Activated CD8-positive, alpha-beta memory T cell treated with anti-CD3 and anti-CD28 coated beads for 4 hours (primary cell): ENCODE results near the gene ABCG1.

Source experiments
- DNase-seq, 2 donors: peaks; one replicate each; pipeline ENCODE4 v3.0.0-alpha.2; 2020; ENCODE audit warnings: low read depth in 2 of 2

ABCG1 gene

DNA sequence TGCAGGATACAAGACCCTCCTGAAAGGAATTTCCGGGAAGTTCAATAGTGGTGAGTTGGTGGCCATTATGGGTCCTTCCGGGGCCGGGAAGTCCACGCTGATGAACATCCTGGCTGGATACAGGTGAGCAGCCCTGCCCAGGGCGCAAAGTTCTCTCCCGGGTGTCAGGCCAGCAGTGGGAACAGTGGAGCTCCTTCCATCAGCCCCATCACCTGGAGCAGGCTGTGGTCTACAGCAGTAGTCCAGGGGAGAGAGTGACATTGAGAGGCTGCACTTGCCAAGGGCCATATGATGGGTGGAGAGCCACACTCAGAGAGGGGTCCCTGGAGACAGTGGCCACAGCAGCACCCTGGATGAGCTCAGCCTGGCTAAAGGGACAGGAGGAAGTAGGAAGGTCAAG lies 52.1 kb downstream of the ABCG1 start:
- DNase-seq, result no peak

DNA sequence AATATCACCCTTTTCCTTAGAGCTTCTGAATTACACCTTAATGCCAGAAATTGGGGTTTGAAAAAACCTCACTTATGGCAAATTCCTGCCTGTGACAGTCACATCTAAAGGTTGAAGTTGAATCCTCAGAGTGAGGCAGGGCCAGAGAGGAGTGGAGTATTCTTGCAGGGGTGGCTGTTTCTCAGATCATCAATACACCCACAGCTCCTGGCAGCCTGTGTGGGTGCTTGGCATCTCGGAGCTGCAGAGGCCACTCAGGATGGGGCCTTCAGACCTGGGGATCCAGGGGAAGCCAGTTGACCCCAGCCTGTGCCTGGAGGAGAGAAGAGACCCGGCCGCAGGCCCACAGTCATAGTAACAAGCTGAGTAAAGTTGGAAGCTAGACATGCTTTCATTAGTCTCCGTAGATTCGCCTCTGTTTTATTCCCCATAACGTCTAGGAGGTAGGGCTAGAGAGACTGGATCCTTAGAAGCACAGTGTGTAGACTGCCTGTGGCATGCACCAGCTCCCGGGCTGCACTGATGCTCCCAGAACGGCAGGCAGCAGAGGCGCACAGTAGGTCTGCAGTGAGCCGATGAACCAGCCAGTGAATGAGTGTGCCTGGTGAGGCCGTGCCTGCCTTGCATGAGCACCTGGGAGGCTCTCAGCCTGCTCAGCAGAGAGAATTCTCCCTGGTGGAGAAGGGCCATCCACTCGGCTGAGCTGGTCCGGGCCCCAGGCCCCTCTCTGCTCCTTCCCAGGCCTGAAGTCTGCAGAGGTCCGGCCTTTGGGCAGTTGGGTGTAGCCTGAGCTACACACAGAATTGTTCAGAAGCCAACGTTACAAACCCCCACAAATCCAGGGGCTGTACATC lies 53.4 kb downstream of the ABCG1 start:
- no peak for DNase-seq

DNA sequence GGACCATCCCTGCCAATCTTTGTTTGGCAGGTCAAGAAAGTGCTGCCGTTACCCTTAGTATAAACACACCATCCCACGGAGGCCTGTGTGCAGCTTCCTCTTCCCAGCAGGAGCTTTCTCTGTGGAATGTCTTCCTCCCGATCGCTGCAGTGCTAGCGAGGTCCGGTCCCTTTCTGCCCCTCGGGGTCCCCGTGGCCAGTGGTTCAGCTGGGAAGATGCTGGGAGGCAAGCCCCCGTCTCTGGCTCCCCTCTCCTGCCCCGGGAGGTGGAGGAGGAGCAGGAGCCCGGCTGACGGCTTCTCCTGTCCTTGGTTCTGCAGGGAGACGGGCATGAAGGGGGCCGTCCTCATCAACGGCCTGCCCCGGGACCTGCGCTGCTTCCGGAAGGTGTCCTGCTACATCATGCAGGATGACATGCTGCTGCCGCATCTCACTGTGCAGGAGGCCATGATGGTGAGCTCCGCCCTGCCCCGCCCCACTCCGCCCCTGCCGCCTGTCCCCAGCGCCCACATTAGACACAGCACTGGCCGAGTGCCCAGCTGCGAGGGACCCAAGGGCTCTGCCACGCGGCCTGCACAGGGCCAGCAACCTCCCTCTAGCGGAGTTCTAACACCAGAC lies 54.2 kb downstream of the ABCG1 start:
- DNase-seq, result no peak

DNA sequence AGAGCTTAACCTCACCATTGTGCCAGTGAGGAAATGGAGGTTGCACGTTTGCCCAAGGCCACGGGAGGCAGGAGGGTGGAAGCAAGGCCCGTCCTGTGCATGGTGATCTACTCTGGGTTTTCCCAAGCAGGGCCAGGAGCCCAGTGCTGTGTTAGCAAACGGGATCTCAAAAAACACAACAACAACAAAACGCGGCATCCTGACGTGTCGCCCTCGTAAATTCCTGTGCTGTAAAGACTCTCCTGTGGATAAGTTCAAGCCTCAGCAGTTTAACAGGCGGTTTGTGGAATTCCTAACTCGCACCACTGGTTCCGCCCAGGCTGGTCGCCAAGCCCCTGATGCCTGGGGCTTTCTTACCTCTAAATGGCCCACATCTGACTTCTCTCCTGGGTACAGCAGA lies 57.1 kb downstream of the ABCG1 start:
- DNase-seq, result no peak

DNA sequence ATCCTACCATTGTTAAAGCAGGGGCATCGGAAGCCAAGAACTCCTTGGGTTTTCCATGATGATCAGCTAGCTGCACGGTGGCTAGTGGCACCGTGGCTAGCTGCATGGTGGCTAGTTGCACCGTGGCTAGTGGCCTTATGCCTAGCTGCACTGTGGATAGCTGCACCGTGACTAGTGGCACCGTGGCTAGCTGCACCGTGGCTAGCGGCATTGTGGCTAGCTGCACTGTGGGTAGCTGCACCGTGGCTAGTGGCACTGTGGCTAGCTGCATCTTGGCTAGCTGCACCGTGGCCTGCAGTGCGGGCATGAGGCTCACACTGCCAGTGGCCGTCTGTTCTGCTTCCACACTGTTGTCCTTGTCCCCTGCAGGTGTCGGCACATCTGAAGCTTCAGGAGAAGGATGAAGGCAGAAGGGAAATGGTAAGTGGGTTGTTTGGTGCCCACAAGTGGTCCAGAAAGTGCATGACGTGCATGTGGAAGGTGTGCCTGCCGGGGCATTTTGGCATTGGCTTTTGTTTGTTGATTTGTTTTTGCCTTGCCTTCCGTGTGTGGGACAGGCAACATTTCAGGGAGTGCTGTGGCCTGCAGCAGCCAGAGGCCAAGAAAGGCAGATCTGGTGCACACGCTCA lies 57.7 kb downstream of the ABCG1 start:
- no peak for DNase-seq

DNA sequence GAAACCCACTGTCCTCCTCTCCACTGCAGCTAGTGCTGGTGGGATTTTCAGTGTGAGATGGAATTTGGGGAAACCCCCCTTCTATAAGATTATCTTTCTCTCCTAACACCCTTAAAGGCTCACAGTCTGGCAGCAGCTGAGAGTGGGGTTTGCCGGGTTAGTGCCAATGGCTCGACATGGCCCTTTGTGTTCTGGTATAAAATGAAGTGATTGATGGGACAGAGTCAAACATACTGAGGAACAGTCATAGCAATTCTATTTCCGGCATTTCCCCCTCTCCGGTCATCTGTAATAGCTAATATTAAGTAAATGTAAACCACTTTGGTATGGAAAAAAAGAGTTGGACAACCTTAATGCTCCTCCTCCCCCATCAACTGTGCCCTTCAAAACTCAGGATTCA lies 58.7 kb downstream of the ABCG1 start:
- no peak for DNase-seq

DNA sequence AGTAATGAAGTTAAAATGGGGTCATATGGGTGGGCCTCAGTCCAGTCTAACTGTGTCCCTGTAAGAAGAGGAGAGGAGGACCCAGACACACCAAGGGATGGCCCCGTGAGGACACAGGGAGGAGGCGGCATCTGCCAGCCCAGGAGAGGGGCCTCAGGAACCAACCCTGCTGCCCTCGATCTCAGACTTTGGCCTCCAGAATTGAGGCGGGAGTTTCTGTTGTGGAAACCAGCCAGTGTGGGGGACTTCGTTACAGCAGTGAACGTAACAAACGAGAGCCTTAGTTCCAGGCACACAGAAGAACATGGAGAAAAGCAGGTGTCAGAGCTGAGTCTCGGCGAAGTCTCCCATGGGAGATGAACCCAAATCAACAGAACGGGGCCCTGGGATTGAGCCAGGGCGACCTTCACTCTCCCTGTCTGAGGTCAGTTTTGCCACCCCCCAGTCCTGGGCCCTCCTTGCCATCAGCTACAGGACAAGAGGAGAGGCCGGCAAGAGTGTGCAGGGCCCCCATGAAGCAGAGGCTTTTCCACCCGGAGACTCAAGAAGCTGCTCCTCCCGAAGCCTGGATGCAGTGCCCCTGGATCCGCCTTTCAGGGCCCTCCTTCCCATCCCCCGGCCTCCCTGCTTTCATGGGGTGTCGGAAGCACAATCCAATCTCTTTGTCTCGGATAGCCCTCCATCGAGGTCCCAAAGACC lies 59.7 kb downstream of the ABCG1 start:
- no peak for DNase-seq

DNA sequence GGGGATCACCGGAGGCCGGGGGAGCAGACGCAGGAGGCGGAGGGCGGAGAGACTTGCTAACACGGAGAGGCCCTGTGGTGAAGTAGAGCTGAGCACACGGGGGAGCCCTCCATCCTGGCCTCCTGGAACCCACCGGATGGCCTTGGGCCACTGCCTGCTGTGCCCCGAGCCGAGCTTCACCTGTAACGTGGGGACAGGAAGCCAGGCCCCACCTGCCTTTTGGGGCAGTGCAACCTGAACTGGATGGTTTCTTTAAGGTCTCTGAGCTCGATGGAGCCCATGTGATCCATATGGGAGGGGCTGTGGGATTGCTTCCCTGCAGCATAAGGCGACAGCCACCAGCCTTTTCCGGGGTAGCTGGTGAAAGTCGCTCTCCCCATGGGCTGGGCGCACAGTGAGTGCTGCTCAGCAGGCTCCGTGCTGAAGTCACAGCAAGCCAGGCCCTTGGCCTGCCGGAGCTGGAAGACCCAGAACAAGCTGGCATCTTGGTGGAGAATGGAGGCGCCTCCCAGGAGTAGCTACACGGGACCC lies 60.5 kb downstream of the ABCG1 start:
- DNase-seq, result no peak

DNA sequence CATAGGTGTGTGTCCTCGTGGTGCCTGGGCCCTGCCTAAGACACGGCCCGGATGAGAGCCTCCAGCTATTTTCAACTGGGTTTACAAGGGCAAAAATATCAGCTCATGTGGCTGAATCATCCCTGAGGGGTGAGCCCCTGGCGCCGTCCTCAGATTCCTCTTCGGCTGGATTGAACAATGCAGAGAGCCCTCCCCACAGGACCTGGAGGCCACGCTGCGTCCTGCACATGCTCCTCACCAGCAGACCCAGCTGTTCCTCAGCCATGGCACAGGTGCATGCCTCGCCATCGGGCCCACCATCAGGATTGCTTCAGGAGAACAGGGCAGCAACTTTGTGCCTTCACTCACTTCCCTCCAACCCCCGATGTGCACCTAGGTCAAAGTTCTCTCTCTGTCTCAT lies 60.9 kb downstream of the ABCG1 start:
- DNase-seq, result no peak

DNA sequence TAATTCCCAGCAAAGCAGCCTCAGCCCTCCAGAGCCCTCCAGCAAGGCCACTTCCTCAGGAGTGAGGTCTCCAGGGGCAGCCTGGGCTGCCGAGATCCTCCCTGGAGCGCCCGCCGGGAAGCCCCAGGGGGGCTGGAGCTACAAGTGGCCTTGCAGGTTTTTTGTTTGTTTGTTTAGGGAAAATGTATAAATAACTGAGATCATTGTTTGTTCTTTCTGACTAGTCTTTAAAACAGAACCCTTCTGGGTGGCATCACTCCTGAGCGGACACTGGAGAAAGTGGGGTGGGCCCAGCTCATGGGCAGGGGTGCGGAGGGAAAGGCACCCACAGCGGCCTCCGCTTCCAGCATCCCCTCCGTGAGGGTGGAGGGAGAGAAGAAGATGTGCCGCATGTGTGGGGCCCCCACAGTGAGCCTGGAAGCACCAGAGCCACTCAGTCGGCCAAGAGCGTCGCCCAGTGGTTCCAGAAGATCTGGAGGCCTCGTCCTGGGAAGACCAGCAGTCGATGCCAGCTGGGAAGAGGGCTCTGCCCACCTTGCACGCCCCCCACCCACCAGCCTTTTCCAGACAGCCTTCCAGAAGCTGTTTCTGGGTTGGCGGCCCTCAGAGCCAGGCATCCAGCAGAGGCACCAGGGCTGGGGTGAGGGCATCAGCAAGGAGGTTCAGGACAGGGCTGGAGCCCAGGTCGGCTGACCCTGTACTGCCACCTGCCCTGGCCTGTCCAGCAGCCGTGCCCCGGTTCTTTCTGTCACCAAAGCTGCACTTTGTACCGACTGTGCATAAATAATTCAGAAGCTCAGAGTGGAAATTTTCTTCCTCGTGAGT lies 61.6 kb downstream of the ABCG1 start:
- no peak for DNase-seq

DNA sequence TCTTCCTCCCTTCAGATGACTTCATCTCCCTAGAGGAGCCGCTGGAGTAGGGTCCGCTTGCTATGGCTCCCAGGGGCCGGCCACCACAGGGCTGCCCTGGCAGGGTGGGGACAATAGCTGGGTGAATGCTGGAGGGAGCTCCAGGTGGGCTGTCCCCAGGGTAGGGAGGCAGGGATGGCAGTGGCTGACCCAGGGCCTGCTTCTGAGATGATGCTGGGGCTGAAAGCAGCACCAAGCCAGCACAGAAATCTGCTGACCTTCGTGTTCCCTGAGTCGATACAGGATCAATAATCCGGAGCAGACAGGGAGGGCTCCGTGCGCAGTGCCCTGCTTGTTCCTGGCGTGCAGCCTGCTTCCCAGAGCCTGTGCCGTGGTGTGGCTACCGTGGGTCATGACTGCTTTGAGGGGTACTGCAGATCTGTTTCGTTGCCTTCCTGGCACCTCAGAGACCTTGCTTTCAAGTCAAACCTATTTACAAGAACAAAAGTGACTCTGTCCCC lies 62.3 kb downstream of the ABCG1 start:
- no peak for DNase-seq

DNA sequence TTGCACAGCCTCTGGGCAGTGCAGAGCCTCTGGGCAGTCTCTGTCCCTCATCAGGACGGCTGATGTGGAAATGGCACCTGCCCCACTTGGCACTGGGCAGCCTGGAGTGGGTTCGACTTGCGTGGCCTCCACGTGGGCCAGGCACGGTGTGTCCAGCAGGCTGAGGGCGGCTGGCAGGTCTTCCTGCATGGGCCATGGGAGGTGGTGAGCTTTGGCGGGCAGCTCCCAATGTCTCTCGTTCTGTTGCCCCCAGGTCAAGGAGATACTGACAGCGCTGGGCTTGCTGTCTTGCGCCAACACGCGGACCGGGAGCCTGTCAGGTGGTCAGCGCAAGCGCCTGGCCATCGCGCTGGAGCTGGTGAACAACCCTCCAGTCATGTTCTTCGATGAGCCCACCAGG lies 63.1 kb downstream of the ABCG1 start:
- no peak for DNase-seq

DNA sequence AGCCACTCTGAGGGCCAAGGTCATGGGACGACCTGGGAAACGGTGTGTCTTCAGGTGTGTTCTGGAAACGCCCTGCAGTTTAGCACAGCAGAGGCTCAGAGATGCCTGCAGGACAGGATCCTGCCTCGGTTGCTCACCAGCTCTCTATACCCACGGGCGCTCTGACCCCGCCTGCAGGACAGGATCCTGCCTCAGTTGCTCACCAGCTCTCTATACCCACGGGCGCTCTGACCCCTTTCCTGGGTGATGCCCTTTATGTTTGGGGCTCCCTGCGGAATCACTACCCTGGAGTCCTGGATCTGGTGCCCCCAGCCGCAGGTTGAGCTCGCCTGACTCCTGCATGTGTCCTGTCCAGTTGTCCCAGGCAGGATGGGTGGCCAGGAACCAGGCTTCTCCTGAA lies 63.8 kb downstream of the ABCG1 start:
- no peak for DNase-seq

DNA sequence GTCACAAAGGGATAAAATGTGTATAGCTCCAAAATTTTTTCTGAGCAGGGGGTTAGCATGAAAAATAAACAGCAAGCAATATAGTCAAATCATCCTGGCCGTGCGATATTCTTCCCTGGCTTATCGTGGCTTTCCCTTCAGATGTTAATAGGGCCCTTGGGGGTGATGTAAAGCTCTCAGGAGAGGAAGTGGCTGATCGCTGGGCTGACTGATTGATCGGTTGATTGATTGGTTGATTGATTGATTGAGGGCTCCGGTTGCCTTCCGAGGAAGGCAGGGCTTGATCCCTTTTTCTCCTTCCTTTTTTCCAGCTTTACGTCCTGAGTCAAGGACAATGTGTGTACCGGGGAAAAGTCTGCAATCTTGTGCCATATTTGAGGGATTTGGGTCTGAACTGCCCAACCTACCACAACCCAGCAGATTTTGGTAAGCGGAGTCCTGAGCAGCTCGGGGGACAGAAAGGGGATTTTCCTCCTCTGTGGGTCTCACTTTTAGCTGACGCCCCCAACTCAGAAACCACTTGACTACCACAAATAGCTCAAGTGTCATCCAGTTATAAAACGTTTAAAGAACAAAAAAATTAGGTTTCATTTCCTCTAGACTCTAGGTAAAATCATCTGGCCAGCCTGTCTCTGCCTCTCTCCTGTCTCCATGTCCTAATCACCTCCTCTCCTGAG lies 66.8 kb downstream of the ABCG1 start:
- DNase-seq, result no peak

DNA sequence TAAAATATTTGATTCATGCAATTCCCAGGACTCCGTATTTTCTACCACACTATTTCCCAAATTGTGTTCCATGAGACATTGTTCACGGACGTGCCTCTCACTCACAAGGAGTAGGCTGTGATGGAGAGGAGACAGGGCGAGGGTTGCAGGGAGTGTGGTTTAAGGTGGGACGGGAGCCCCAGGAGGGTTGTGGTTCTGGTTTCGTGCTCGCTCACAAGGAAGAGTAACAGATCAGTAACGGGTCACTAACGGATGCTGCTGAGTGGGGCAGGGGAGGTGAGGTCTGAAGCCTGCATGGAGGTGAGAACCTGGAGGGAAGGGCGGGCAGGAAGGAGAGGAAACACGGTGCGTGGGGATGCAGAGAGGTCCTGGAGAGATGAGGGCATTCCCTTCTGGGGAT lies 67.5 kb downstream of the ABCG1 start:
- no peak for DNase-seq

DNA sequence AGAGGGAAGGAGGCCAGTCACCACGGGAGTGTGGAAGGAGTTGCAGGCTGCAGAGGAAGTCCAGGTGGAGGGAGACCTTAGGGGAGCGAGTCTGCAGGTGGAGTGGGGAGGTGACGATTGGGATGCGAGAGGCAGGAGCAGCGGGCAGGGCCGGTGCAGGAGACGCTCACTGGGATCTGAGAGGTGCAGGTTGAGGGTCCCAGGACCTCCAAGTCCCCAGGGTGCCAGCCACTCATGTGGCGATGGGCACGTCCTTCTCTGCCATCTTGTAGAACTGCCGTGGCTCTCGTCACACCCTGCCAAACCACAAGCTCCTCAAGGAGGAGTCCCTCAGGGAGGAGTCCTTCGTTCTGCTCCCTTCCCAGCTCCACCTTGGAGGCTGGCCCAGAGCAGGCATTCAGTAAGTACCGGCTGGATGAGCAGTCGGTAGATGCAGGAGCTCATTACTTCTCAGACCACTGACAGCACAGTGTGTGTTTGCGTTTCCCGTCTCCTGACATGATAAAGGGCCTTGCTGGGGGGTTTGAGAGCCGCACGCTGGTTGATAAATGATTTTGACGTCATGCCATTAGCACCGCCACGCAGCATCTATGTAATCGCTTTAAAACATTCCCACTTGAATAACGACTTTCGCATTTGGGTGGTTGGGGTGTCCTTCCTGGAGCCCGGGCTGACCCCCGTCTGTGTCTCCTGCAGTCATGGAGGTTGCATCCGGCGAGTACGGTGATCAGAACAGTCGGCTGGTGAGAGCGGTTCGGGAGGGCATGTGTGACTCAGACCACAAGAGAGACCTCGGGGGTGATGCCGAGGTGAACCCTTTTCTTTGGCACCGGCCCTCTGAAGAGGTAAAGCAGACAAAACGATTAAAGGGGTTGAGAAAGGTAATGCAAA lies 68.5 kb downstream of the ABCG1 start:
- DNase-seq, result no peak

DNA sequence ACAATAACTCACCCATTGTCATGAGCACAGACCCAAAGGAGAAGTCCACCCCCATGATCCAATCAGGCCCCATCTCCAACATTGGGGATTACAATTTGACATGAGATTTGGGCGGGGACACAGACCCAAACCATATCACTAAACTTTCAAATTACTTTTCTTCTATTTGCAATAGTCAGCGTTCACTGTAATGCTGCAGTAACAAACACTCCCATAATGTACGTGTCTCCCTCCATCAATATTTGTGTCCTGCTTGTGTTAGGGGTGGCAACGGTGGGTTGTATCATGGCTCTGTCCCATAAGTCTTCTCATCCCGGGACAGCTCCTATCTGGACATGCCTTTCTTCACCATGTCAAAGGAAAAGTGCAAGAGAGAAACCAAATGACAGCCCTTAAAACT lies 70.0 kb downstream of the ABCG1 start:
- DNase-seq, result no peak

DNA sequence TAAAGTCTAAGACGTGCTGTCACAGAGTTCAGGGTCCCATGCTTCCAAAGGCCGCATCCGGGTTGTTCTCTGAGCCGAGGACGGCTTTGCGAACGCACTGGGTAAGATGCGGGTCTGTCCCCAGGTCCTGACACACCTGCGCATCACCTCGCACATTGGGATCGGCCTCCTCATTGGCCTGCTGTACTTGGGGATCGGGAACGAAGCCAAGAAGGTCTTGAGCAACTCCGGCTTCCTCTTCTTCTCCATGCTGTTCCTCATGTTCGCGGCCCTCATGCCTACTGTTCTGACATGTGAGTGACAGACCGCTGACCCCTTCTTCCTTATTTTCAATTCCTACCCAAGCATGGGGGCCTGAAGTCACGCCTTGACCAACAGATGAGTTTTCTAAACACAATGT lies 71.0 kb downstream of the ABCG1 start:
- no peak for DNase-seq

DNA sequence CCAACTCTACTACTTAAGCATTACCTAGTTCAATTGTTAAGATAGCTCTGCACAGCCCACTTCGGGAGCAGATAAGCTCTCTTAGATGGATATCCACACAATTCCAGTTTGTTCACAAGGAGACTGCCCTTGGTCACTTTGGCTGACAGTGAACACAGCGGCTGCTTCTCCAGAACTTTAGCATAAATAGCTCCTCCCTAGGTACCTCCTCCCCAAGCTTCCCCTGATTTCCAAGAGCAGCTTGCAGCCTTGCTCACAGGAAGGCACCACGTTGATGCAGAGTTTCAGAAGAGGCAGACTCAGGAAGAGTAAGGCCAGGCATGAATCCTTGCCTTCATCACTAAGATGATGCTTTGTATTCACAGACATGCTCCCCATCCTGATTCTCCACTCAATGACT lies 71.6 kb downstream of the ABCG1 start:
- DNase-seq, result no peak
